ENCODE data around the gene DHDH.

DNA sequence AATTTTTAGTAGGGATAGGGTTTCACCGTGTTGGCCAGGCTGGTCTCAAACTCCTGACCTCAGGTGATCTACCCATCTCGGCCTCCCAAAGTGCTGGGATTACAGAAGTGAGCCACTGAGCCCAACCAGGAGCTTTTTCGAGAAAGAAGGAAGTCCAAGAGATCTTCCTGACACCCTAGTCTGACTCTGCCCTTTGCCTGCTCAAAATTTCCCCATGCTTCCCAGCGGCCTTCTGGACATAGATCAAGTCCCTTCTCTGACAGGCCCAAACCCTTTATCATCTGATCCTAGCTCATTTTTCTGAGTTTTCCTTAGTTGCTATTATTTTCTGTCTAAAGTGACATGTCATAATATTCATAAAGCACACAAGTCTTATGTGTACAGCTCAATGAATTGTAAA, 19.6 kb downstream of the DHDH start:
- TF ChIP-seq, protein P1, sequence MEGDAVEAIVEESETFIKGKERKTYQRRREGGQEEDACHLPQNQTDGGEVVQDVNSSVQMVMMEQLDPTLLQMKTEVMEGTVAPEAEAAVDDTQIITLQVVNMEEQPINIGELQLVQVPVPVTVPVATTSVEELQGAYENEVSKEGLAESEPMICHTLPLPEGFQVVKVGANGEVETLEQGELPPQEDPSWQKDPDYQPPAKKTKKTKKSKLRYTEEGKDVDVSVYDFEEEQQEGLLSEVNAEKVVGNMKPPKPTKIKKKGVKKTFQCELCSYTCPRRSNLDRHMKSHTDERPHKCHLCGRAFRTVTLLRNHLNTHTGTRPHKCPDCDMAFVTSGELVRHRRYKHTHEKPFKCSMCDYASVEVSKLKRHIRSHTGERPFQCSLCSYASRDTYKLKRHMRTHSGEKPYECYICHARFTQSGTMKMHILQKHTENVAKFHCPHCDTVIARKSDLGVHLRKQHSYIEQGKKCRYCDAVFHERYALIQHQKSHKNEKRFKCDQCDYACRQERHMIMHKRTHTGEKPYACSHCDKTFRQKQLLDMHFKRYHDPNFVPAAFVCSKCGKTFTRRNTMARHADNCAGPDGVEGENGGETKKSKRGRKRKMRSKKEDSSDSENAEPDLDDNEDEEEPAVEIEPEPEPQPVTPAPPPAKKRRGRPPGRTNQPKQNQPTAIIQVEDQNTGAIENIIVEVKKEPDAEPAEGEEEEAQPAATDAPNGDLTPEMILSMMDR (conservative IDR thresholded peaks at IDR 0.05 in 1 of 2, IDR thresholded peaks at IDR 0.05 in 1 of 2; ENCODE audit: extremely low read depth in 1 of 2, insufficient read depth in 1 of 2, low read depth in 1 of 2, low read length in 2 of 2) = no peak
- TF ChIP-seq EZH2 (IDR thresholded peaks at IDR 0.05; ENCODE audit: borderline replicate concordance, low read length) = no peak

Data from mammary epithelial cell (primary cell).